ENCODE data around the gene CCDC85C.

DNA sequence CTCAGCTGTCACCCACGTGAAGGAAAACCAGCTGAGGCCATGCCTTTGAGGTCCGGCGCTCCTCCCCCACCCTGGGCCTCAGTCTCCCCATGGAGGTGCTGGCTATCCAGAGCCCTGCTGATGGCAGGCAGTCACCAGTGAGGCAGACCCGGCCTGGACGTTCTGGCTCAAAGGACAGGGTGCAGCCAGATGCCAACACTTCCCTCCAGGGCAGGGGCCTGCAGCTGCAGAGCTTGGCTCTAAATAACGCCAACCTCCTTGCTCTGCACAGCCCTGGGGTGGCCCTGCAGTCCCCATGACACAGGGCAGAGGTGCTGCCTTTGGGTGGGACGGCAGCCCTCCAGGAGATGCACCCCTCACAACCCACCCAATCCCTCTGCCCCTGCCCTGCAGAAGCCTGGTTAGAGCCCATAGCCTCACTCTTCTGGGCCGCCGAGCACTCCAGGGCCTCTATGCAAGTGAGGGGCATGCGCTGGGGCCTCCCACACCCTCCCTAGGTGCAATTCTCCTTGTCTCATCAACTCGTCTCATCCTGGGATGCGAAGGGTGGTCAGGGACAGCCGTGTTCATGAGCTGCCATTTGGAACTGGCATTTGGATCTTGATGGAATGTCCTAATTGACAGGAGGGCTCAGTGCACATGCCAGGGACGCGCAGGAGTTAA, 30.4 kb downstream of the CCDC85C start:
- TF ChIP-seq, protein P1, sequence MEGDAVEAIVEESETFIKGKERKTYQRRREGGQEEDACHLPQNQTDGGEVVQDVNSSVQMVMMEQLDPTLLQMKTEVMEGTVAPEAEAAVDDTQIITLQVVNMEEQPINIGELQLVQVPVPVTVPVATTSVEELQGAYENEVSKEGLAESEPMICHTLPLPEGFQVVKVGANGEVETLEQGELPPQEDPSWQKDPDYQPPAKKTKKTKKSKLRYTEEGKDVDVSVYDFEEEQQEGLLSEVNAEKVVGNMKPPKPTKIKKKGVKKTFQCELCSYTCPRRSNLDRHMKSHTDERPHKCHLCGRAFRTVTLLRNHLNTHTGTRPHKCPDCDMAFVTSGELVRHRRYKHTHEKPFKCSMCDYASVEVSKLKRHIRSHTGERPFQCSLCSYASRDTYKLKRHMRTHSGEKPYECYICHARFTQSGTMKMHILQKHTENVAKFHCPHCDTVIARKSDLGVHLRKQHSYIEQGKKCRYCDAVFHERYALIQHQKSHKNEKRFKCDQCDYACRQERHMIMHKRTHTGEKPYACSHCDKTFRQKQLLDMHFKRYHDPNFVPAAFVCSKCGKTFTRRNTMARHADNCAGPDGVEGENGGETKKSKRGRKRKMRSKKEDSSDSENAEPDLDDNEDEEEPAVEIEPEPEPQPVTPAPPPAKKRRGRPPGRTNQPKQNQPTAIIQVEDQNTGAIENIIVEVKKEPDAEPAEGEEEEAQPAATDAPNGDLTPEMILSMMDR (IDR thresholded peaks at IDR 0.05 in 8 of 11, conservative IDR thresholded peaks at IDR 0.05 in 3 of 11): no peak
- no peak for TF ChIP-seq POLR2A (IDR thresholded peaks at IDR 0.05)
- no peak for TF ChIP-seq POLR2AphosphoS5 (IDR thresholded peaks at IDR 0.05)

All from spleen (tissue), 7 donors.